NCI-H1417 (cell line): ENCODE measurements around the gene TRIM10.
"Not testable (repeated sequence)": the region's sequence is repeated elsewhere in the genome, so short reads cannot be mapped to it uniquely, and the experiment has no call there.

ENCODE experiments used
- DNase-seq, 3 experiments: peaks; one replicate each; lab custom pipeline; 2025; lab: John Stamatoyannopoulos, UW

The TRIM10 gene

DNA sequence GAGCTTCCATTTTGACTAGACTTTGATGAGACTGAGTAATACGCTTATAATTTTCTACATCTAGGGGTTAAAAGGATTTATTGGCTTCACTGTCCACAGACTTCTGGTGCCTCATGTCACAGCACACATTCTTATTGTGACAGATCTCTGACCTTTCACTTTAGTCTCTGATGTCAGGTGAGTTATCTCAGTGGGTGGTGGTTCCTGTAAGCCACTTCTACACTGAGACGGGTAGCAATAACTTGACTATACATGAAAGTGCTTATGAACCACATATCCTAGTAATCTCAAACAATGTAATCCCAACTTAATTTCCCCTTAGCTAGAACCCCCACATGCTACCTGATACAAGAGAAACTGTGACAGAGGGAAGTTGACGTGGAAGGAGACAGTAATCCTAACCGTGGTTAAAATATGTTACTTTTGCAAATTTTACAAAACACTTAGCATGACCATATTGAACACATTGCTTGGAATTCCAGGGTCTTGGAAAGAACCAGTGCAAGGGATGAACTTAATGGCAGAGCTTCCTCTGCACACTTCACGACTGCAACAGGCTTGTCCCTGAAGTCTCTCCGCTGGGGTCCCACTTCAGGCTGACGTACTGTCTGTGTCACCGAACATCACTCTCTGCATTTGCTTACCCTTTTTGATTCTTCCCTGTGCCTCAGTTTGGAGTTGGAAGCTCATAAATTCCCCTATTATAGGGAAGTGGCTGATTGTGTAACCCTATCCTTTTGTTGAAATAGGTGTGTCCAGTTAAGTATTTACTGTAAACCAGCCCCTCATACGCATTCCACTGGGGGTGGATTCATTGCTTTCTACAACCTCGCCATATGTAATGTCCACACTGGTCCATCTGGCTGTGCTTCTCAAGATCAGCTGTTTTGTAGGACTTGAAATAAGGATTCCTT, 31.5 kb downstream of the TRIM10 start:
- peak in 1 of 3 experiments; percentile 7 for DNase-seq

DNA sequence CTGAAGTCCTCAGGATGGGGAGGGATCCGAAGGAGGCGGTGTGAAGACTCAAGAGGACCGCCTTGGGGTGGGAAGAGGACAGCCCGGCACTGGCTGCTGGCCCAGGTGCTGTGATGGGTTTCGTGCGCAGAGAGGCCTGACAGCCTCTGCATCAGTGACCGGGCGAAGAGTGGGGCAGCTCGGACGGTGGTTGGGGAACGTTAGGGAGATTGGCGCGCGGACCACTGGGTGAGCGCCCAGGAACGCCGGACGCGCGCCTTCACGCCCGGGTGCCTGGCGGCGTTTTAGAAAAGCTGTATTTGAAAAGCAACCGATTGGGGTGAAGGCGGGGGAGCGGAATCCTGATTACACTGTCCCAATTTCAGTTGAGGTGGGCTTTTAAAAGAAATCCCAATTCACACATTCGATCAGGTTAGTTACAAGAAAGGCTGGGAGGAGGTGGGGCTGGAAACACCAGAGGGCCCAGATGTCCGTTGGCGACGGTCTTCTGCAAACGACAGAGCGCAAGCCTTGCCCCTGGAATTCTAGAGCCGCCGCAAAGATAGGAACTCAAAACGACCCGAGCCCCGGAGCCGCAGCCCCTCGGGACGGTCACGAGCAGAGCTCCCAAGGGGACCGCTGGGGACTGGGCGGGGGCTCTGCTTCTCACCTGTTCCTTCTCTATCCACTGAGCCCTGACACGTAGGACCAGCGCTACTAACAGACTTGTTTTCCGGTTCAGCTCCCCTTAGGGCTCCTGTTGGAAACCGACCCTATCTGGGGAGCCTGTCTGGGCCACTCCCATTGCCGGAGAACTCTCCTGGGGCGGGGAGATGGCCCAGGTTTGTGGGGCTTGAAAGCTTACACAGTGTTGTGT, 33.5 kb downstream of the TRIM10 start:
- no peak for DNase-seq

GRCh38 chr6:30122515-30122914, 38.5 kb downstream of the TRIM10 start:
- DNase-seq: no peak

DNA sequence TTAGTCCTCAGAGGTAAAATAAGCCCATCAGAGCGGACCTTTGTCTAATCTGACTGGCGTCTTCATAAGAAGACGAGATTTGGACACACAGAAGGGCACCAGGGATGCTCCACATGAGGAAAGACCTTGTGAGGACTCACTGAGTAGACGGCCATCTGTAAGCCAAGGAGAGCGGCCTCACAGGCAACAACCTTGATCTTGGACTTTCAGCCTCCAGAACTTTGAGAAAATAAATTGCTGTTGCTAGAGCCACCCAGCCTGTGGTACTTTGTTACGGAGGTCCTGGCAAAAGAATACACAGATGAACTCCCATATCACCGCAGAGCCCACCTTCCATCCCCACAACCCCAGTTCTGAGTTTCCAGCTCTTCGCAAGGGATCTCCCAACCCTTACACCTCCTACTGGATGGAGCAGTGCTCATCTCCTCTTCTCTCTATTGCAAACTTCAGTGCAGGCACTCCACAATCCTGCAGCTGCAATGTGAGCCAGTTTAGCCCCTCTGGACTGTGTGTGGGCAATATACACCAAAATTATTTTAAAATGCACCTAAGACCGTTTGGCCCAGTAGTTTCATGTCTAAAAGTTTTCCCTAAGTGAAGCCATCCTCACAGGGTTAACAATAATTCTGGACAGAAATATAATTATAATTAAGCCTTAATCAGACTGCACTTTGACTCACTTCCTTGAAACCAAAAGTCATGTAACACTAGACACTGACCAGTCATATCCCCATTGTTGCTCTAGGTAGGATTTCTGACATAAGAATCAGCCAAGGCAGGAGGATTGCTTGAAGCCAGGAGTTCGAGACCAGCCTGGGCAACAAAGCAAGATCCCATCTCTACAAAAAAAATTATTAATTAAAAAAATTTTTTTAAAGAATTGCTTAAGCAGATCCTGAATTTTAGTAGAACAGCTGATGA, 39.3 kb downstream of the TRIM10 start:
- no peak for DNase-seq

GRCh38 chr6:30118691-30119090, 42.3 kb downstream of the TRIM10 start:
- DNase-seq: not testable (repeated sequence)

DNA sequence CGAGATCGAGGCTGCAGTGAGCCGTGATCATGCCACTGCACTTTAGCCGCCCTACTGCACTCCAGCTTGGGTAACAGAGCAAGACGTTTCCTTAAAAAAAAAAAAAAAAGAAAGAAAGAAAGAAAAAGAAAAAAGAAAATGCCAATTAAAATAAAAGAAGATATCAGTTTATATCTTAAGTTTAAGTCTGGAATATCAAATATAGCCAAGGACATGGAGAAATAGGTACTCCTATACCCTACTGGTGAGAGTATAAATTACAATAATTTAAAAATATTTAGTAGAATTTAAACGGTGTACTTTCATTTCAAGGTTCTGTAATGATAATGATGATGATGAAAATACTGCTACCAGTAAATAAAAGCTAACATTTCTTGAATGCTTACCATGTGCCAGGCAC, 44.3 kb downstream of the TRIM10 start:
- no peak for DNase-seq

- no peak for DNase-seq
Observed at GRCh38 chr6:30113841-30114240, 47.2 kb downstream of the TRIM10 start.

GRCh38 chr6:30113003-30113759, 47.8 kb downstream of the TRIM10 start, which contains the start of gene TRIM31:
TSS of gene TRIM31 (minus strand) at chr6:30113090. CDS start at chr6:30112805, 285 bp downstream.
- DNase-seq: no peak

DNA sequence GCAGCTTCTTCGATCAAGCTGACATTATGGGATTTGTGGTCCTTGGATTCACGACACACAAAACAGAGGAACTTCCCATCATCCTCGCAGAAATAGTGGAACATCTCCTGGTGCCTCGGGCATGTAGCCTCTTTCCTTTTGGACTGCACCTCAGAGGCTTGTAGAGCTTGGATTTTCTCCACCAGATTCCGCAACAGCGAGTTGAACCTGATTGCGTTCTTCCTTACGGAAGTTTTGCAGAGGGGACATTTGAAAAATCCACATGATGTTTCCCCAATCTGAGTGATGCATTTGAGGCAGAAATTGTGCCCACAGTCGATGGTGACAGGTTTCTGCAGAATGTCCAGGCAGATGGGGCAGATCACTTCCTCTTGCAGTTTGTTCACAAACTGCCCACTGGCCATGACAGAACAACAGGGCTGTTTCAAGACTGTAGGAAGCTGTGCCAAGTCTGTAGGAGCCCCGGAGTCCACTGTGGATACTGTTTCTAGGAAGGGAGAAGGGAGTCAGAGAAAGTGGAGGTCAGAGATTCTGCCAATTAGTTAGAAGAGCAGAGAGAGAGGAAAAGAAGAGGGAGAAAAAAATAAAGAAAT, 48.5 kb downstream of the TRIM10 start:
- DNase-seq: no peak

DNA sequence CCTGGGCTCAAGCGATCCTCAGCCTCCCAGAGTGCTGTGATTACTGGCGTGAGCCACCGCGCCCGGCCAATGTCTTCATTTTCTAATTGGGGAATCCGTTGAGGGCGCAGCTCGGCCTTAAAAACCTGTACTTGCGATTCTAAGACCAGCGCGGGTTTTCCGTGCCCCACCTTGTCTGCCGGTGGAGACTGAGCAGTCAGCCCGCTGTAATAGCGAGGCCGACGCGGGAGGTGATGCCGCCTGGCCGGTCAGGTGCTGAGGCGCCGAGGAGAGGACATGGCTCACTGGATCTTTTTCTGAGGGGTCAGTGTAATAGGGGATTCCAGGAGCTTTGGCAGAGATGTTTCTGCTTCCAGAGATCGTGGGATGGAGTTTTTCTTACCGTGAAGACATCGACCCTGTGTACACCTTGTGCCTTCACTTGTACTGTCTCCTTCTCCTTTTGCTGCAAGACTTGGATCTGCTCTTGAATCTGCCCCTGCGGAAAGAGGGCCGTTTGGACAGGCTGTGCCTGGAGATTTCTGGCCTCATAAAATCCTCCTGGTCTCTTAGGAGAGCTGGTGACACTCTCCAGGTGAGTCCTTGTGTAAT, 49.6 kb downstream of the TRIM10 start:
- DNase-seq: no peak

DNA sequence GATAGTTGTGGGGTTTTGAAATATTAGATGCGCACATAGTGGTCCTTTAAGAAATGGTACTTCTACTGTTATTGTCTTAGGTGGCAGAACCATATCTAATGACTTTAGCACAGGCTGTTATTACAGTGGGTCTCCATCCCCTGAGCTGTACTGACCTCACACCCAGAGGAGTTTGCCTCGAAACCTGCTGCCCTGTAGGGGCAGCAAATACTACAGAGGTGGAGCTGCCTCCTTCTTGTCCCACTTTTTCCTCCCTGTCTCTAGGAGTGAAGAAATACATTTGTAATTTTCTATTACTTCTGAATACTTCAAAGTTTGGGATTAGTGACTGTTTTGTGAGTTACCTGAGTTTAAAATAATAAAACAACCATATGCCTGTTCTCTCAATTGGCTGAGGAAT, 56.4 kb downstream of the TRIM10 start:
- no peak for DNase-seq

DNA sequence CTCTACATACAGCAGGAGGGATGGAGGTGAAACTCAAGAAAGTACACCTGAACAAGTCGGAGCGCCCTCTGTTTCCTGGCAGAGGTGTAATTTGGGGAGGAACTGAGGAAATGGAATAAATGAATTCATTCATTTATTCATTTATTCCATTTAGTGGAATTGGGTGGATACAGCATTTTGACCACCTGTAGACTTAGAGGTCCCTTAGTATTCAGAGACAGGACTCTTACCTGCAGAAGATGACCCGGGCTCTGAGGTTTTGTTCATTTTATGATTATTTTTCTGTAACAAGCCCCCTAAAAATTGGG, 57.2 kb downstream of the TRIM10 start:
- DNase-seq: no peak

GRCh38 chr6:30102970-30103871, 57.8 kb downstream of the TRIM10 start:
- DNase-seq: peak; percentile 79 to 90 (median 81)

- DNase-seq: no peak
Observed at GRCh38 chr6:30102414-30102969, 58.5 kb downstream of the TRIM10 start.
